ENCODE data around the gene TNRC6B. TPM values are rescaled to one million over a fixed set of nuclear protein-coding genes. Genes with fewer than 3 reads are reported as not detected.

The TNRC6B gene
- polyA plus RNA-seq, 1 donor (not counting 4 experiments of a cell fraction or from before 2014, with no cell fraction given) = 5.6 TPM

GRCh38 chr22:40329466-40329865 lies 151.7 kb downstream of the TNRC6B start:
- no peak for TF ChIP-seq CTCF (optimal IDR thresholded peaks at IDR 0.05 in 1 of 3, IDR thresholded peaks at IDR 0.05 in 1 of 3, conservative IDR thresholded peaks at IDR 0.05 in 1 of 3; ENCODE audit: extremely low read depth in 1 of 3, insufficient read depth in 2 of 3, low read length in 3 of 3)
- TF ChIP-seq EZH2 (IDR thresholded peaks at IDR 0.05; ENCODE audit: low read length) = no peak
- Histone ChIP-seq H2AFZ (ENCODE audit: control insufficient read depth, low read length) (no peak overlapping the region), H3K4me2 (ENCODE audit: control insufficient read depth, extremely low read depth, insufficient read depth, low read depth, low read length) (no peak overlapping the region), H3K36me3 (ENCODE audit: control insufficient read depth in 2 of 2, extremely low read depth in 1 of 2, insufficient read depth in 2 of 2, low read length in 2 of 2) (peaks cover 2 to 6% of the 10 kb centered on the region in 2 experiments), H3K27me3 (ENCODE audit: control insufficient read depth, extremely low read depth, insufficient read depth, low read length) (no peaks in the 10 kb centered on the region), H3K27ac (ENCODE audit: control insufficient read depth, insufficient read depth, low read length) (no peak overlapping the region), H3K79me2 (ENCODE audit: control insufficient read depth, insufficient read depth, low read length) (no peaks in the 10 kb centered on the region), H3K9me3 (ENCODE audit: control insufficient read depth, low read depth, low read length) (no peaks in the 10 kb centered on the region), H4K20me1 (ENCODE audit: control insufficient read depth, extremely low read depth, insufficient read depth, low read length) (no peaks in the 10 kb centered on the region), H3K9me1 (ENCODE audit: control insufficient read depth, extremely low read depth, insufficient read depth, low read length) (no peaks in the 10 kb centered on the region), H3K9ac (ENCODE audit: control insufficient read depth, extremely low read depth, insufficient read depth, low read length) (no peak overlapping the region), H3K4me1 (ENCODE audit: control insufficient read depth, extremely low read depth, insufficient read depth, low read length) (no peaks in the 10 kb centered on the region), H3K4me3 (ENCODE audit: control insufficient read depth in 2 of 3, extremely low read depth in 1 of 3, insufficient read depth in 2 of 3, low read depth in 1 of 3, low read length in 3 of 3) (no peak overlapping the region)
- dilution Hi-C loops (cut with MboI; ENCODE audit: extremely low pct_ligation_motif_present, low sequenced_read_pairs) = no loop called here
- no peak for FAIRE-seq
- no peak for DNase-seq (ENCODE audit: low read depth, low spot score)

GRCh38 chr22:40330086-40330485 lies 152.4 kb downstream of the TNRC6B start:
- no peaks in the 10 kb centered on the region for H4K20me1 ChIP-seq (ENCODE audit: control insufficient read depth, extremely low read depth, insufficient read depth, low read length)
- H3K36me3 ChIP-seq (ENCODE audit: control insufficient read depth in 2 of 2, extremely low read depth in 1 of 2, insufficient read depth in 2 of 2, low read length in 2 of 2) = peaks cover 2 to 6% of the 10 kb centered on the region in 2 experiments
- H3K27me3 ChIP-seq (ENCODE audit: control insufficient read depth, extremely low read depth, insufficient read depth, low read length) = no peaks in the 10 kb centered on the region
- DNase-seq (ENCODE audit: low read depth, low spot score) (no peak), FAIRE-seq (no peak)
- H3K4me2 ChIP-seq (ENCODE audit: control insufficient read depth, extremely low read depth, insufficient read depth, low read depth, low read length) = no peak overlapping the region
- H2AFZ ChIP-seq (ENCODE audit: control insufficient read depth, low read length) = no peak overlapping the region
- H3K27ac ChIP-seq (ENCODE audit: control insufficient read depth, insufficient read depth, low read length) = no peak overlapping the region
- dilution Hi-C loops (cut with MboI; ENCODE audit: extremely low pct_ligation_motif_present, low sequenced_read_pairs) = no loop called here
- H3K9me3 ChIP-seq (ENCODE audit: control insufficient read depth, low read depth, low read length) = no peaks in the 10 kb centered on the region
- TF ChIP-seq CTCF (optimal IDR thresholded peaks at IDR 0.05 in 1 of 3, IDR thresholded peaks at IDR 0.05 in 1 of 3, conservative IDR thresholded peaks at IDR 0.05 in 1 of 3; ENCODE audit: extremely low read depth in 1 of 3, insufficient read depth in 2 of 3, low read length in 3 of 3) (no peak), EZH2 (IDR thresholded peaks at IDR 0.05; ENCODE audit: low read length) (no peak)
- H3K4me3 ChIP-seq (ENCODE audit: control insufficient read depth in 2 of 3, extremely low read depth in 1 of 3, insufficient read depth in 2 of 3, low read depth in 1 of 3, low read length in 3 of 3) = no peak overlapping the region
- H3K9ac ChIP-seq (ENCODE audit: control insufficient read depth, extremely low read depth, insufficient read depth, low read length) = no peak overlapping the region
- no peaks in the 10 kb centered on the region for H3K79me2 ChIP-seq (ENCODE audit: control insufficient read depth, insufficient read depth, low read length)
- H3K4me1 ChIP-seq (ENCODE audit: control insufficient read depth, extremely low read depth, insufficient read depth, low read length) = no peaks in the 10 kb centered on the region
- H3K9me1 ChIP-seq (ENCODE audit: control insufficient read depth, extremely low read depth, insufficient read depth, low read length) = no peaks in the 10 kb centered on the region

All from keratinocyte (primary cell).